ENCODE results near the gene EXOC3.

The EXOC3 gene

DNA sequence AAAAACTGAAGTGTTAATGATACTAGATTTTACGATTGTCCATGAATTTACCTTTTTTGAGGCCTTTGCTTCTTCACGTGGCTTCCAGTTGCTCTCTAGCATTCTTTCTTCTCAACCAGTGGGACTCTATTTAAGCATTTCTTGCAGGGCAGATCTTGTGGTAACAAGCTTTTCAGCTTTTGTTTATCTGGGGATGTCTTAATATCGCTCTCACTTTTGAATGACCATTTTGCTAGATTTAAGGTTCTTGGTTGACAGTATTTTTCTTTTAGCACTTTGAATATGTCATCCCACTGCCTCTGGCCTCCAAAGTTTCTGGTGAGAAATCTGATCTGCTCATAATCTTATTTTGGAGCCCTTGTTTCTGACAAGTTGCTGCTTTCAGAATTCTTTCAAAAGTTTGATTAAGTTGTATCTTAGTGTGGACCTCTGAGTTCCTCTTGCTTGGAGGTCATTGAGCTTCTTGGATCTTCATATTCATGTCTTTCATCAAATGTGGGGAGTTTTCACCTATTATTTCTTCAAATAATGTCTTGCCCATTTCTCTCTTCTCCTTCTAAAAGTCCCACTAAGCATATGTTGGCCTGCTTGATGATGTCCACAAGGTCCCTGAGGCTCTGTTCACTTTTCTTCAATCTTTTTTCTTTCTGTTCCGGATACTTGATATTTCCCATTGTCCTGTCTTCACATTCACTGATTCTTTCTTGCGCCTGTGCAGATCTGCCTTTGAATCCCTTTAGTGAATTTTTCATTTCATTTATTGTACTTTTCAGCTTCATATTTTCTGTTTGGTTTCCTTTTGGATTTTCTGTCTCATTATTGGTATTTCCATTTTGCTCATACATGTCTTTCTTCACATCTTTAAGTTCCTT, 8.8 kb downstream of the EXOC3 start:
- no peak overlapping the region for H3K27ac ChIP-seq (ENCODE audit: poor library complexity, severe bottlenecking)
- peaks cover 6% of the 10 kb centered on the region for H3K9me3 ChIP-seq (ENCODE audit: severe bottlenecking)
- TF ChIP-seq, protein P1, sequence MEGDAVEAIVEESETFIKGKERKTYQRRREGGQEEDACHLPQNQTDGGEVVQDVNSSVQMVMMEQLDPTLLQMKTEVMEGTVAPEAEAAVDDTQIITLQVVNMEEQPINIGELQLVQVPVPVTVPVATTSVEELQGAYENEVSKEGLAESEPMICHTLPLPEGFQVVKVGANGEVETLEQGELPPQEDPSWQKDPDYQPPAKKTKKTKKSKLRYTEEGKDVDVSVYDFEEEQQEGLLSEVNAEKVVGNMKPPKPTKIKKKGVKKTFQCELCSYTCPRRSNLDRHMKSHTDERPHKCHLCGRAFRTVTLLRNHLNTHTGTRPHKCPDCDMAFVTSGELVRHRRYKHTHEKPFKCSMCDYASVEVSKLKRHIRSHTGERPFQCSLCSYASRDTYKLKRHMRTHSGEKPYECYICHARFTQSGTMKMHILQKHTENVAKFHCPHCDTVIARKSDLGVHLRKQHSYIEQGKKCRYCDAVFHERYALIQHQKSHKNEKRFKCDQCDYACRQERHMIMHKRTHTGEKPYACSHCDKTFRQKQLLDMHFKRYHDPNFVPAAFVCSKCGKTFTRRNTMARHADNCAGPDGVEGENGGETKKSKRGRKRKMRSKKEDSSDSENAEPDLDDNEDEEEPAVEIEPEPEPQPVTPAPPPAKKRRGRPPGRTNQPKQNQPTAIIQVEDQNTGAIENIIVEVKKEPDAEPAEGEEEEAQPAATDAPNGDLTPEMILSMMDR (IDR thresholded peaks at IDR 0.05; ENCODE audit: poor library complexity, severe bottlenecking), result no peak
- no peak overlapping the region for H3K4me3 ChIP-seq (ENCODE audit: severe bottlenecking)
- DNase-seq (ENCODE audit: low spot score) (no peak), ATAC-seq (ENCODE audit: low read depth) (no peak)
- no peaks in the 10 kb centered on the region for H3K27me3 ChIP-seq (ENCODE audit: insufficient read depth, poor library complexity, severe bottlenecking)
- peaks cover 92% of the 10 kb centered on the region for H3K36me3 ChIP-seq (ENCODE audit: low read depth)
- no peaks in the 10 kb centered on the region for H3K4me1 ChIP-seq (ENCODE audit: insufficient read depth, poor library complexity, severe bottlenecking)

DNA sequence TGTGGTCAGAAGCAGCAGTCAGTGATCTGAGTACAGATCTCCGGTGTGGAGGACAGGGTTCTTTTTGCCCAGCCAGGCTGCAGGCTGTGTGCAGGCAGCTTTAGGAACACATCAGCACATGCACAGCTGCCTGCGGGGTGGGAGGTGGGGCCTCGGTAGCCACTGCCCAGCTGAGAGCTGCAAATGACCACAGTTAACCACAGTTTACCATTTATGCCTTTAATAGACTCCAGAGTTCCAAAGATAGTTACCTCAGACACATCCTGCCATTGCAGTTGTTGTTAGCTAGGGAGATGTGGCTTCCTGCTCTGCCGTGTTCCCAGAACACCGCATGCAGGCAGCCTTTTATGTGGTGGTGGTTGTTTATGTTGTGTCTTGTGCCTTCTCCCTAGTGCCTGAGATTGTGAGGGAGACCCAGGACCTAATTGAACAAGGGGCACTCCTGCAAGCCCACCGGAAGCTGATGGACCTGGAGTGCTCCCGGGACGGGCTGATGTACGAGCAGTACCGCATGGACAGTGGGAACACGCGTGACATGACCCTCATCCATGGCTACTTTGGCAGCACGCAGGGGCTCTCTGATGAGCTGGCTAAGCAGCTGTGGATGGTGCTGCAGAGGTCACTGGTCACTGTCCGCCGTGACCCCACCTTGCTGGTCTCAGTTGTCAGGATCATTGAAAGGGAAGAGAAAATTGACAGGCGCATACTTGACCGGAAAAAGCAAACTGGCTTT, 10.2 kb downstream of the EXOC3 start:
- Histone ChIP-seq H3K4me1 (ENCODE audit: insufficient read depth, poor library complexity, severe bottlenecking) (peaks cover 2% of the 10 kb centered on the region), H3K27me3 (ENCODE audit: insufficient read depth, poor library complexity, severe bottlenecking) (no peaks in the 10 kb centered on the region), H3K9me3 (ENCODE audit: severe bottlenecking) (peaks cover 6% of the 10 kb centered on the region), H3K36me3 (ENCODE audit: low read depth) (peaks cover 92% of the 10 kb centered on the region), H3K4me3 (ENCODE audit: severe bottlenecking) (no peak overlapping the region), H3K27ac (ENCODE audit: poor library complexity, severe bottlenecking) (no peak overlapping the region)
- TF ChIP-seq, protein P1 (IDR thresholded peaks at IDR 0.05; ENCODE audit: poor library complexity, severe bottlenecking), result no peak
- no peak for ATAC-seq (ENCODE audit: low read depth)
- peak; percentile 52 for DNase-seq (ENCODE audit: low spot score)

DNA sequence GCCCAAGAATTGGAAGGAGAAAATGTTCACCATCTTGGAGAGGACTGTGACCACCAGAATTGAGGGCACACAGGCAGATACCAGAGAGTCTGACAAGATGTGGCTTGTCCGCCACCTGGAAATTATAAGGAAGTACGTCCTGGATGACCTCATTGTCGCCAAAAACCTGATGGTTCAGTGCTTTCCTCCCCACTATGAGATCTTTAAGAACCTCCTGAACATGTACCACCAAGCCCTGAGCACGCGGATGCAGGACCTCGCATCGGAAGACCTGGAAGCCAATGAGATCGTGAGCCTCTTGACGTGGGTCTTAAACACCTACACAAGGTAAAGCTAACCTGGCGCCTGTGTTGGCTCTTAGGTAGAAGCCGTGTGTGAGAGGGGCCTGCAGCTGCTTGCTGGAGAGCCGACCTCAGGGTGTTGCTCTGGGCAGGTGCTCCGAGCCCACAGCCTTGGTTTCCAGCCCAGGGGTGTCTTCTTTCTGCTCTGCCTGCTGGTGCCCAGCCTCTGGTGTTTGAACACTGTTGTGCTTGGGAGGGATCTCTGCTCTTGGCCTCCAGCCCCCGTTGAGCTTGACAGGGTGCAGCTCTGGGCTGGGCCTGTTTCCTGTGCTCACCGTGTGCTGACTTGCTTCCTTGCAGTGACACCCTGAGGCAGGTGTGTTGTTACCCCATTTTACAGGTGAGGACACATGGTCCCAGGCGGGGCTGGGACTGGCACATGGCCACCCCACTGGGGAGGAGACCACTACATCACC, 10.9 kb downstream of the EXOC3 start:
- peaks cover 89% of the 10 kb centered on the region for H3K36me3 ChIP-seq (ENCODE audit: low read depth)

DNA sequence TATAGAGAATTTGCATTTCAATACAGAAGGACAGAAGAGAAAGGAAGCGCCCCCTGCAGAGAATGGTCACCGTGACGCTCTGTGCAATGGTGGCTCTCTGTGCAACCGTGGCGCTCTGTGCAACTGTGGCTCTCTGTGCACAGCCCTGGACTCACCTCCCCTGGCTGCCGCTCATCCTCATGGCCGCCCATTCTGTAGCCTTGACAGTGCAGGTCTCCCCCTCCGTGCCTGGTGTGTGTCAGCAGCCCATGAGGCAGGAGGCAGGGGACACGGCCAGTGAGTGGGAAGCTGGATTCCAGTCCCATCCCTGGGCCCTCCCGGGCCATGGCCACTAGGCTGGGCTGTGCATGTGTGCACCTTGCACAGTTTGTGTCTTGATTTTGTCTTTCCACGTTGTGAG, 12.0 kb downstream of the EXOC3 start:
- Histone ChIP-seq H3K4me3 (ENCODE audit: severe bottlenecking) (no peak overlapping the region), H3K4me1 (ENCODE audit: insufficient read depth, poor library complexity, severe bottlenecking) (peaks cover 12% of the 10 kb centered on the region), H3K36me3 (ENCODE audit: low read depth) (peaks cover 87% of the 10 kb centered on the region), H3K27me3 (ENCODE audit: insufficient read depth, poor library complexity, severe bottlenecking) (no peaks in the 10 kb centered on the region), H3K27ac (ENCODE audit: poor library complexity, severe bottlenecking) (no peak overlapping the region), H3K9me3 (ENCODE audit: severe bottlenecking) (peaks cover 6% of the 10 kb centered on the region)
- ATAC-seq (ENCODE audit: low read depth) (no peak), DNase-seq (ENCODE audit: low spot score) (peak; percentile 52)
- TF ChIP-seq, protein P1 (IDR thresholded peaks at IDR 0.05; ENCODE audit: poor library complexity, severe bottlenecking), result no peak

More for the DNA sequence above, 10.9 kb downstream of the EXOC3 start:
- DNase-seq (ENCODE audit: low spot score) (peak; percentile 41), ATAC-seq (ENCODE audit: low read depth) (no peak)
- no peak overlapping the region for H3K4me3 ChIP-seq (ENCODE audit: severe bottlenecking)
- peaks cover 6% of the 10 kb centered on the region for H3K9me3 ChIP-seq (ENCODE audit: severe bottlenecking)
- no peaks in the 10 kb centered on the region for H3K27me3 ChIP-seq (ENCODE audit: insufficient read depth, poor library complexity, severe bottlenecking)
- H3K27ac ChIP-seq (ENCODE audit: poor library complexity, severe bottlenecking), result no peak overlapping the region
- TF ChIP-seq, protein P1 (IDR thresholded peaks at IDR 0.05; ENCODE audit: poor library complexity, severe bottlenecking), result no peak
- H3K4me1 ChIP-seq (ENCODE audit: insufficient read depth, poor library complexity, severe bottlenecking), result peaks cover 9% of the 10 kb centered on the region
